GM23338 (cell line): ENCODE data around the gene USH2A. TPM values are rescaled to one million over a fixed set of nuclear protein-coding genes. Genes with fewer than 3 reads are reported as not detected.

ENCODE experiments used
- ATAC-seq: fragments of 200-7000 bp; cut with Tn5 transposase; 3 replicates; pipeline ENCODE4 v1.9.1; 2020
- DNase-seq: peaks from one replicate; pipeline ENCODE4 v3.0.0-alpha.2; 2015; ENCODE audit warnings: low spot score
- H2AFZ ChIP-seq: fragments of 200-600 bp; sonication (generic); 2 replicates; pipeline ENCODE4 v1.8.0; 2016; ENCODE audit warnings: antibody characterized with exemption, mild to moderate bottlenecking, moderate library complexity
- H3F3A ChIP-seq: fragments of 200-600 bp; sonication (generic); replicated peaks from 2 replicates; pipeline ENCODE4 v1.8.0; 2017; ENCODE audit warnings: antibody characterized with exemption, mixed run types, low read depth
- H3K27ac ChIP-seq: fragments of 200-600 bp; sonication (generic); 2 replicates; pipeline ENCODE4 v1.6.1; 2016; ENCODE audit warnings: low read depth
- H3K27me3 ChIP-seq: fragments of 200-600 bp; sonication (generic); 2 replicates; pipeline ENCODE4 v1.8.0; 2016; ENCODE audit warnings: mild to moderate bottlenecking, mixed run types, moderate library complexity; ENCODE audit not compliant: insufficient read depth
- H3K36me3 ChIP-seq: fragments of 200-600 bp; sonication (generic); 2 replicates; pipeline ENCODE4 v1.8.0; 2016; ENCODE audit warnings: mild to moderate bottlenecking; ENCODE audit not compliant: insufficient read depth
- H3K4me1 ChIP-seq: fragments of 200-600 bp; sonication (generic); 2 replicates; pipeline ENCODE4 v1.8.0; 2016; ENCODE audit warnings: mild to moderate bottlenecking, moderate library complexity; ENCODE audit not compliant: insufficient read depth
- H3K4me2 ChIP-seq: fragments of 200-600 bp; sonication (generic); 2 replicates; pipeline ENCODE4 v1.7.1; 2017; ENCODE audit warnings: mixed run types
- H3K4me3 ChIP-seq: fragments of 200-600 bp; sonication (generic); 2 replicates; pipeline ENCODE4 v1.6.1; 2016; ENCODE audit warnings: mixed run types
- H3K79me2 ChIP-seq: fragments of 200-600 bp; sonication (generic); replicated peaks from 2 replicates; pipeline ENCODE4 v1.8.0; 2017; ENCODE audit warnings: mild to moderate bottlenecking; ENCODE audit not compliant: insufficient read depth
- H3K9me2 ChIP-seq: fragments of 200-600 bp; sonication (generic); 2 replicates; pipeline ENCODE4 v1.8.0; 2017; ENCODE audit not compliant: insufficient read depth
- H4K20me1 ChIP-seq: fragments of 200-600 bp; sonication (generic); replicated peaks from 2 replicates; pipeline ENCODE4 v1.8.0; 2017; ENCODE audit warnings: mild to moderate bottlenecking; ENCODE audit not compliant: insufficient read depth
- H3K27ac Mint-ChIP-seq: 2 replicates; pipeline ENCODE4 v1.8.0; 2020; ENCODE audit warnings: inconsistent platforms, mild to moderate bottlenecking, moderate library complexity, mixed read lengths
- H3K27me3 Mint-ChIP-seq: 3 replicates; pipeline ENCODE4 v1.8.0; 2022; ENCODE audit warnings: low read depth, mild to moderate bottlenecking, moderate library complexity, mixed read lengths, inconsistent platforms; ENCODE audit not compliant: insufficient read depth, poor library complexity
- H3K36me3 Mint-ChIP-seq: 3 replicates; pipeline ENCODE4 v1.8.0; 2021; ENCODE audit warnings: low read depth, mild to moderate bottlenecking, inconsistent platforms, moderate library complexity, mixed read lengths
- H3K4me1 Mint-ChIP-seq: 3 replicates; pipeline ENCODE4 v1.8.0; 2020; ENCODE audit warnings: mild to moderate bottlenecking, inconsistent platforms, mixed read lengths
- H3K4me3 Mint-ChIP-seq: 3 replicates; pipeline ENCODE4 v1.8.0; 2021; ENCODE audit warnings: moderate library complexity, mild to moderate bottlenecking, inconsistent platforms, mixed read lengths
- H3K9me3 Mint-ChIP-seq: 3 replicates; pipeline ENCODE4 v1.8.0; 2020; ENCODE audit warnings: moderate library complexity, mild to moderate bottlenecking, inconsistent platforms, mixed read lengths
- CREB1 ChIP-seq: fragments of 250-450 bp; sonication (Bioruptor Pico); IDR thresholded peaks from 2 replicates; pipeline ENCODE4 v1.5.0; 2020; ENCODE audit warnings: low read depth, mild to moderate bottlenecking, moderate library complexity
- EZH2 ChIP-seq: fragments of 200-600 bp; sonication (generic); IDR thresholded peaks from one replicate; pipeline ENCODE4 v1.8.0; 2017; ENCODE audit warnings: antibody characterized with exemption, mild to moderate bottlenecking, low read depth; ENCODE audit not compliant: unreplicated experiment
- EZH2phosphoT487 ChIP-seq: fragments of 200-600 bp; sonication (generic); IDR thresholded peaks from one replicate; pipeline ENCODE4 v1.8.1; 2018; ENCODE audit warnings: antibody characterized with exemption; ENCODE audit not compliant: unreplicated experiment
- NANOG ChIP-seq: IDR thresholded peaks from 2 replicates; pipeline ENCODE4 v1.6.1; 2016; ENCODE audit warnings: antibody characterized with exemption, borderline replicate concordance
- POLR2AphosphoS5 ChIP-seq: IDR thresholded peaks from 2 replicates; pipeline ENCODE4 v1.6.1; 2016; ENCODE audit warnings: antibody characterized with exemption, low read depth
- REST ChIP-seq: IDR thresholded peaks from one replicate; pipeline ENCODE4 v1.6.1; 2018; ENCODE audit warnings: antibody characterized with exemption; ENCODE audit not compliant: unreplicated experiment
- STAT1 ChIP-seq: IDR thresholded peaks from one replicate; pipeline ENCODE4 v1.6.1; 2016; ENCODE audit warnings: antibody characterized with exemption; ENCODE audit not compliant: unreplicated experiment
- ZNF114 ChIP-seq: fragments of 250-450 bp; sonication (Bioruptor Pico); IDR thresholded peaks from 2 replicates; pipeline ENCODE4 v1.5.0; 2020; ENCODE audit warnings: mild to moderate bottlenecking, moderate library complexity
- ZNF331 ChIP-seq: fragments of 250-450 bp; sonication (Bioruptor Pico); IDR thresholded peaks from 2 replicates; pipeline ENCODE4 v1.5.0; 2020; ENCODE audit warnings: low read depth, mild to moderate bottlenecking, moderate library complexity
- polyA plus RNA-seq: library from polyadenylated mRNA; unstranded; fragments of >200 nt; fragmentation: Nextera tagmentation; extraction: Ambion mirVana; gene quantifications from 2 replicates; pipeline ENCODE4 v1.2.1, GENCODE V29; 2016
- total RNA-seq: library from RNA; depleted of rRNA; stranded (reverse); fragments of >200 nt; shearing (Covaris generic); gene quantifications from 2 replicates; pipeline ENCODE4 v1.2.3, GENCODE V29; 2014
- TF ChIP-seq, protein P1 (sequence below): IDR thresholded peaks from 2 replicates; pipeline ENCODE4 v1.6.1; 2016; ENCODE audit warnings: antibody characterized with exemption
- TF ChIP-seq, protein P2 (sequence below): fragments of 250-450 bp; sonication (Bioruptor Pico); IDR thresholded peaks from 2 replicates; pipeline ENCODE4 v1.5.0; 2020; ENCODE audit warnings: mild to moderate bottlenecking, moderate library complexity

USH2A gene
- total and polyA plus RNA-seq, 2 experiments from 2014 or later: 0.03 TPM

- TF ChIP-seq, protein P1, sequence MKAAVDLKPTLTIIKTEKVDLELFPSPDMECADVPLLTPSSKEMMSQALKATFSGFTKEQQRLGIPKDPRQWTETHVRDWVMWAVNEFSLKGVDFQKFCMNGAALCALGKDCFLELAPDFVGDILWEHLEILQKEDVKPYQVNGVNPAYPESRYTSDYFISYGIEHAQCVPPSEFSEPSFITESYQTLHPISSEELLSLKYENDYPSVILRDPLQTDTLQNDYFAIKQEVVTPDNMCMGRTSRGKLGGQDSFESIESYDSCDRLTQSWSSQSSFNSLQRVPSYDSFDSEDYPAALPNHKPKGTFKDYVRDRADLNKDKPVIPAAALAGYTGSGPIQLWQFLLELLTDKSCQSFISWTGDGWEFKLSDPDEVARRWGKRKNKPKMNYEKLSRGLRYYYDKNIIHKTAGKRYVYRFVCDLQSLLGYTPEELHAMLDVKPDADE: no peak
- TF ChIP-seq EZH2phosphoT487 (no peak), STAT1 (no peak), ZNF331 (CRISPR knock-in tag) (no peak)
- no peaks in the 10 kb centered on the region for H4K20me1 ChIP-seq
Observed at GRCh38 chr1:215720126-215720525, 703.1 kb downstream of the USH2A start.

DNA sequence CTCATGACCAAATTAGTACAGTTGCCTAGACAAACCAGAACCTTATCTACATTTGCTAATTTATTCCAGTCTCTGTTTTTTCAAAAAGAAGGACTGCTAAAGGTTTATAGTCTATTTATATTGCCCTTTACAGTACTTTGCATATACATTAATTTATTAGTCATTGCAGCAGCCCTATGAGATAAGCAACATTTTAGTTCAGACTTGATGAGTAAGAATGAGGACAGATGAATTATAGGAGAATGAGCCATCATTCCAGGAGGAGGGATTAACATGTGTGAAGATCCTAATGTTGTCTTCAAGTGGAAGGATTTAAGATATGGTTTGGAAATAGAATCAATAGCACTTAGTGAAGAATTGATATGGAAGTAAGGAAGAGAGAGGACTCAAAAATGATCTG is 703.7 kb downstream of the USH2A start:
- no peaks in the 10 kb centered on the region for H3K36me3 ChIP-seq
- no peaks in the 10 kb centered on the region for H3F3A ChIP-seq
- H3K4me3 ChIP-seq: no peak overlapping the region
- H3K4me1 Mint-ChIP-seq: no peaks in the 10 kb centered on the region
- no peaks in the 10 kb centered on the region for H3K4me1 ChIP-seq
- H3K4me3 Mint-ChIP-seq: no peak overlapping the region
- no peaks in the 10 kb centered on the region for H3K9me3 Mint-ChIP-seq
- H4K20me1 ChIP-seq: no peaks in the 10 kb centered on the region
- H3K27me3 ChIP-seq: no peaks in the 10 kb centered on the region
- no peak for ATAC-seq
- H3K27me3 Mint-ChIP-seq: peaks cover 2% of the 10 kb centered on the region
- H3K9me2 ChIP-seq: no peaks in the 10 kb centered on the region; the same call in 1 of the 2 replicates
- H3K4me2 ChIP-seq: no peak overlapping the region
- no peak overlapping the region for H3K27ac Mint-ChIP-seq
- no peak overlapping the region for H2AFZ ChIP-seq
- no peaks in the 10 kb centered on the region for H3K79me2 ChIP-seq
- no peak overlapping the region for H3K27ac ChIP-seq
- no peaks in the 10 kb centered on the region for H3K36me3 Mint-ChIP-seq
- DNase-seq: no peak
- TF ChIP-seq CREB1 (CRISPR knock-in tag): no peak
- no peak for TF ChIP-seq REST
- TF ChIP-seq POLR2AphosphoS5: no peak
- TF ChIP-seq NANOG: no peak
- TF ChIP-seq, protein P2, sequence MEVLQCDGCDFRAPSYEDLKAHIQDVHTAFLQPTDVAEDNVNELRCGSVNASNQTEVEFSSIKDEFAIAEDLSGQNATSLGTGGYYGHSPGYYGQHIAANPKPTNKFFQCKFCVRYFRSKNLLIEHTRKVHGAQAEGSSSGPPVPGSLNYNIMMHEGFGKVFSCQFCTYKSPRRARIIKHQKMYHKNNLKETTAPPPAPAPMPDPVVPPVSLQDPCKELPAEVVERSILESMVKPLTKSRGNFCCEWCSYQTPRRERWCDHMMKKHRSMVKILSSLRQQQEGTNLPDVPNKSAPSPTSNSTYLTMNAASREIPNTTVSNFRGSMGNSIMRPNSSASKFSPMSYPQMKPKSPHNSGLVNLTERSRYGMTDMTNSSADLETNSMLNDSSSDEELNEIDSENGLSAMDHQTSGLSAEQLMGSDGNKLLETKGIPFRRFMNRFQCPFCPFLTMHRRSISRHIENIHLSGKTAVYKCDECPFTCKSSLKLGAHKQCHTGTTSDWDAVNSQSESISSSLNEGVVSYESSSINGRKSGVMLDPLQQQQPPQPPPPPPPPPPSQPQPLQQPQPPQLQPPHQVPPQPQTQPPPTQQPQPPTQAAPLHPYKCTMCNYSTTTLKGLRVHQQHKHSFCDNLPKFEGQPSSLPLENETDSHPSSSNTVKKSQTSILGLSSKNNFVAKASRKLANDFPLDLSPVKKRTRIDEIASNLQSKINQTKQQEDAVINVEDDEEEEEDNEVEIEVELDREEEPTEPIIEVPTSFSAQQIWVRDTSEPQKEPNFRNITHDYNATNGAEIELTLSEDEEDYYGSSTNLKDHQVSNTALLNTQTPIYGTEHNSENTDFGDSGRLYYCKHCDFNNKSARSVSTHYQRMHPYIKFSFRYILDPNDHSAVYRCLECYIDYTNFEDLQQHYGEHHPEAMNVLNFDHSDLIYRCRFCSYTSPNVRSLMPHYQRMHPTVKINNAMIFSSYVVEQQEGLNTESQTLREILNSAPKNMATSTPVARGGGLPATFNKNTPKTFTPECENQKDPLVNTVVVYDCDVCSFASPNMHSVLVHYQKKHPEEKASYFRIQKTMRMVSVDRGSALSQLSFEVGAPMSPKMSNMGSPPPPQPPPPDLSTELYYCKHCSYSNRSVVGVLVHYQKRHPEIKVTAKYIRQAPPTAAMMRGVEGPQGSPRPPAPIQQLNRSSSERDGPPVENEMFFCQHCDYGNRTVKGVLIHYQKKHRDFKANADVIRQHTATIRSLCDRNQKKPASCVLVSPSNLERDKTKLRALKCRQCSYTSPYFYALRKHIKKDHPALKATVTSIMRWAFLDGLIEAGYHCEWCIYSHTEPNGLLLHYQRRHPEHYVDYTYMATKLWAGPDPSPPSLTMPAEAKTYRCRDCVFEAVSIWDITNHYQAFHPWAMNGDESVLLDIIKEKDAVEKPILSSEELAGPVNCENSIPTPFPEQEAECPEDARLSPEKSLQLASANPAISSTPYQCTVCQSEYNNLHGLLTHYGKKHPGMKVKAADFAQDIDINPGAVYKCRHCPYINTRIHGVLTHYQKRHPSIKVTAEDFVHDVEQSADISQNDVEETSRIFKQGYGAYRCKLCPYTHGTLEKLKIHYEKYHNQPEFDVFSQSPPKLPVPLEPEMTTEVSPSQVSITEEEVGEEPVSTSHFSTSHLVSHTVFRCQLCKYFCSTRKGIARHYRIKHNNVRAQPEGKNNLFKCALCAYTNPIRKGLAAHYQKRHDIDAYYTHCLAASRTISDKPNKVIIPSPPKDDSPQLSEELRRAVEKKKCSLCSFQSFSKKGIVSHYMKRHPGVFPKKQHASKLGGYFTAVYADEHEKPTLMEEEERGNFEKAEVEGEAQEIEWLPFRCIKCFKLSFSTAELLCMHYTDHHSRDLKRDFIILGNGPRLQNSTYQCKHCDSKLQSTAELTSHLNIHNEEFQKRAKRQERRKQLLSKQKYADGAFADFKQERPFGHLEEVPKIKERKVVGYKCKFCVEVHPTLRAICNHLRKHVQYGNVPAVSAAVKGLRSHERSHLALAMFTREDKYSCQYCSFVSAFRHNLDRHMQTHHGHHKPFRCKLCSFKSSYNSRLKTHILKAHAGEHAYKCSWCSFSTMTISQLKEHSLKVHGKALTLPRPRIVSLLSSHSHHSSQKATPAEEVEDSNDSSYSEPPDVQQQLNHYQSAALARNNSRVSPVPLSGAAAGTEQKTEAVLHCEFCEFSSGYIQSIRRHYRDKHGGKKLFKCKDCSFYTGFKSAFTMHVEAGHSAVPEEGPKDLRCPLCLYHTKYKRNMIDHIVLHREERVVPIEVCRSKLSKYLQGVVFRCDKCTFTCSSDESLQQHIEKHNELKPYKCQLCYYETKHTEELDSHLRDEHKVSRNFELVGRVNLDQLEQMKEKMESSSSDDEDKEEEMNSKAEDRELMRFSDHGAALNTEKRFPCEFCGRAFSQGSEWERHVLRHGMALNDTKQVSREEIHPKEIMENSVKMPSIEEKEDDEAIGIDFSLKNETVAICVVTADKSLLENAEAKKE: no peak
- no peak for TF ChIP-seq ZNF114 (CRISPR knock-in tag)
- no peak for TF ChIP-seq EZH2phosphoT487
- no peak for TF ChIP-seq EZH2
- TF ChIP-seq STAT1: no peak

More at GRCh38 chr1:215720126-215720525, 703.1 kb downstream of the USH2A start:
- Histone ChIP-seq H3K36me3 (no peaks in the 10 kb centered on the region), H2AFZ (no peak overlapping the region), H3K9me2 (no peaks in the 10 kb centered on the region; the same call in 1 of the 2 replicates), H3K27ac (no peak overlapping the region), H3F3A (no peaks in the 10 kb centered on the region), H3K4me3 (no peak overlapping the region), H3K79me2 (no peaks in the 10 kb centered on the region), H3K4me2 (no peak overlapping the region), H3K4me1 (no peaks in the 10 kb centered on the region), H3K27me3 (no peaks in the 10 kb centered on the region)
- ATAC-seq: no peak
- no peaks in the 10 kb centered on the region for H3K36me3 Mint-ChIP-seq
- no peak overlapping the region for H3K27ac Mint-ChIP-seq
- H3K9me3 Mint-ChIP-seq: no peaks in the 10 kb centered on the region
- no peak overlapping the region for H3K4me3 Mint-ChIP-seq
- no peaks in the 10 kb centered on the region for H3K4me1 Mint-ChIP-seq
- DNase-seq: no peak
- H3K27me3 Mint-ChIP-seq: peaks cover 2% of the 10 kb centered on the region
